Heart left ventricle (tissue), 16 donors: Measurements from ENCODE around the gene TXK. TPM values are rescaled to one million over a fixed set of nuclear protein-coding genes. Genes with fewer than 3 reads are reported as not detected.

Source experiments
- ATAC-seq, 4 donors: fragments of 200-7000 bp; cut with Tn5 transposase; one replicate each; pipeline ENCODE4 v1.9.1; 2020 to 2022; ENCODE audit warnings: moderate library complexity in 4 of 4, mild to moderate bottlenecking in 3 of 4, moderate number of reproducible peaks in 1 of 4
- DNase-seq, 5 donors: peaks; one replicate each; pipeline ENCODE4 v3.0.0-alpha.2; 2020
- H3K27ac ChIP-seq, 12 donors: fragments of 200-600 bp; sonication (generic) in 4 of 12; one replicate each; pipeline versions ENCODE4 v1.5.0 to v1.8.0; 2016 to 2022; ENCODE audit warnings: mild to moderate bottlenecking in 2 of 12
- H3K27me3 ChIP-seq, 9 donors: fragments of 200-600 bp; sonication (generic) in 2 of 9; one replicate each; pipeline versions ENCODE4 v1.5.1 to v1.8.0; 2016 to 2022; ENCODE audit warnings: mild to moderate bottlenecking in 3 of 9
- H3K36me3 ChIP-seq, 9 donors: fragments of 200-600 bp; sonication (generic) in 2 of 9; one replicate each; pipeline versions ENCODE4 v1.5.0 to v1.8.0; 2018 to 2022; ENCODE audit warnings: mild to moderate bottlenecking in 2 of 9
- H3K4me1 ChIP-seq, 12 donors: fragments of 200-600 bp; sonication (generic) in 4 of 12; one replicate each; pipeline versions ENCODE4 v1.5.0 to v1.8.0; 2016 to 2022; ENCODE audit warnings: mild to moderate bottlenecking in 3 of 12
- H3K4me3 ChIP-seq, 12 donors: fragments of 200-600 bp; sonication (generic) in 4 of 12; one replicate each; pipeline versions ENCODE4 v1.5.0 to v1.8.0; 2017 to 2022; ENCODE audit warnings: mild to moderate bottlenecking in 9 of 12, moderate library complexity in 4 of 12
- H3K9me3 ChIP-seq, 12 donors: fragments of 200-600 bp; sonication (generic) in 4 of 12; one replicate each; pipeline versions ENCODE4 v1.5.0 to v1.8.0; 2016 to 2022; ENCODE audit warnings: mild to moderate bottlenecking in 1 of 12
- CTCF ChIP-seq, 12 donors: fragments of 200-600 bp; sonication (generic) in 4 of 12; IDR thresholded peaks; one replicate each; pipeline versions ENCODE4 v1.5.0 to v1.8.0; 2018 to 2022; ENCODE audit warnings: antibody characterized with exemption in 12 of 12, mild to moderate bottlenecking in 5 of 12
- POLR2A ChIP-seq, 2 donors: fragments of 450-650 bp; IDR thresholded peaks; one replicate each; pipeline ENCODE4 v1.6.1; 2017; ENCODE audit warnings: antibody characterized with exemption in 2 of 2, mild to moderate bottlenecking in 2 of 2, moderate library complexity in 2 of 2
- WGBS, 4 donors: extraction: QIAGEN DNeasy Blood & Tissue Kit in 2 of 4; methylation state at CpG; one replicate each; pipeline versions ENCODE4 v1.1.5 to v1.1.7; 2013 to 2018; 5-methylcytosine and 5-hydroxymethylcytosine counted together
- intact Hi-C, 10 donors: fragments of 100-400 bp; cut with DNase I; formaldehyde crosslinking; loops; one replicate each; pipeline versions ENCODE4 v1.11.1 to v1.14.2; 2022
- polyA plus RNA-seq, 2 donors: library from polyadenylated mRNA; stranded (reverse); fragments of 200-250 nt; gene quantifications; one replicate each; pipeline ENCODE4 v1.2.3, GENCODE V29; 2013
- total RNA-seq, 9 donors: library from RNA; depleted of rRNA in 2 of 9; stranded (reverse); fragments of >200 nt in 2 of 9; fragmentation: NEBNext Ultra II Directional in 3 of 9; extraction: Animal tissue kit (Norgen Biotek cat#: 25700) in 3 of 9; gene quantifications; one replicate each; pipeline versions ENCODE4 v1.1.0 to v1.2.4, GENCODE V29; 2016 to 2023
- donor health status: ischemic (EF 13 %, LVEDD 7.1; RV severe dilation, severe dysfunction).
- donor health status: healthy with polysubstance abuse.
- donor health status: DM: no; HTN: yes; CAD: no.
- donor health status: DM: no; HTN: no; CAD: no.
- donor health status: ischemic (EF 25% LVEDD 6.9; RV normal size, moderate dysfunction).
- donor health status: ischemic (EF 25% LVEDD 5.7; RV mildly dilated, moderate dysfunction).
- donor health status: healthy.
- donor health status: DM: yes; HTN: yes; CAD: no.
- donor health status: ischemic (EF 35%, LVEDD 5.7; RV mildly dilated, moderate dysfunction).
- donor health status: nonischemic (EF 11% LVEDD 7.7; RV severe dilation, severe dysfunction).
- donor health status: DM: yes; HTN: yes; CAD: no.
- donor health status: PGD.
- donor health status: ischemic (EF 29% LVEDD 5.4; RV normal size, mild dysfunction).
- donor health status: nonischemic (EF 23%, LVEDD 6.1; RV moderate dilation, normal function).

Gene TXK
- total and polyA plus RNA-seq, 11 donors = 0.18 to 3.3 (median 0.51) TPM; not detected in 1

GRCh38 chr4:48093991-48094416 lies 40.0 kb downstream of the TXK start:
- TF ChIP-seq CTCF (IDR thresholded peaks at IDR 0.05) = no peak
- TF ChIP-seq POLR2A (IDR thresholded peaks at IDR 0.05) = no peak
- intact Hi-C loops = no loop called here

GRCh38 chr4:48090621-48091020 lies 43.4 kb downstream of the TXK start:
- DNase-seq (no peak), ATAC-seq (no peak)
- H3K9me3 ChIP-seq = no peaks in the 10 kb centered on the region
- H3K27ac ChIP-seq = no peak overlapping the region
- H3K27me3 ChIP-seq = peaks cover 0 to 7% (median 0%) of the 10 kb centered on the region in 9 donors
- intact Hi-C loops = no loop called here
- peaks cover 0 to 7% (median 0%) of the 10 kb centered on the region in 9 donors for H3K36me3 ChIP-seq
- no peak for TF ChIP-seq POLR2A (IDR thresholded peaks at IDR 0.05)
- no peak for TF ChIP-seq CTCF (IDR thresholded peaks at IDR 0.05)
- no peaks in the 10 kb centered on the region for H3K4me1 ChIP-seq
- no peak overlapping the region for H3K4me3 ChIP-seq
- 65 to 67% (median 66%) methylated on average over 5 of the region's 5 CpGs for WGBS, 4 donors

More at GRCh38 chr4:48093991-48094416, 40.0 kb downstream of the TXK start:
- Histone ChIP-seq H3K27ac (no peak overlapping the region), H3K9me3 (no peaks in the 10 kb centered on the region), H3K27me3 (peaks cover 0 to 7% (median 0%) of the 10 kb centered on the region in 9 donors), H3K4me3 (no peak overlapping the region), H3K4me1 (no peaks in the 10 kb centered on the region), H3K36me3 (peaks cover 0 to 7% (median 0%) of the 10 kb centered on the region in 9 donors)
- ATAC-seq (no peak), DNase-seq (no peak)
- WGBS, 4 donors = 42 to 66% (median 49%) methylated on average over 3 of the region's 3 CpGs

DNA sequence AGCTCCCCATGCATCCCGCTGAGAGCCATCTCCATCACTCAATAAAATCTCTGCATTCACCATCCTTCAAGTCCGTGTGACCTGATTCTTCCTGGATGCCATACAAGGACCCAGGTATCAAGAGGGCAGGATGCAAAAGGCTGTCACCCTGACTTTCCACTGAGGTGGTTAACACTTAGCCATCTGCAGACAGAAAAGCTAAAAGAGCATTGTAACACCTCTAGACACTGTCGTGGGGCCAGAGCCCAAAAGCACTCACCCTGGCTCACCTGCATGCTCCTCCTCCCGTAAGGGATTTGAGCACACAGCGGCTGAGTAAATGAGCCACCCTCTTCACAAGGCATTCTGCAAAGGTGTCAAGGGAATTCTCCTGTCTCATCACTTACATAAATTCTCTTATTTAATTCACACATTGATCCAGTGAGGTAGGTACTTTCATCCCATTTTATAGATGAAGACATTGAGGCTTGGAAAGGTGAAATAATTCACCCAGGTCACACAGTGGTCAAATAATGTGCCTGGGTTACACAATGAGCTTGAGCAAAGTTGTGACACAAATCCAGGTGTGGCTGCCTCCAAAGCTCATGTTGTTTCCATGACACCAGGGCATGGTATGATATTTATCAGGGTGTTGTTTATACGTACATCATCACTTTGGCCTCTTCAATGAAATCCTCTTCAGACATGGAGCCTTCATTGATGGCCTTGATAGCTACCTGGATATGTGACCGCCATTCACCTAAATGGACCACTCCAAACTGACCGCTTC lies 48.0 kb downstream of the TXK start:
- Histone ChIP-seq H3K9me3 (no peaks in the 10 kb centered on the region), H3K4me3 (no peak overlapping the region), H3K4me1 (no peaks in the 10 kb centered on the region), H3K36me3 (no peaks in the 10 kb centered on the region), H3K27me3 (no peaks in the 10 kb centered on the region), H3K27ac (no peak overlapping the region)
- DNase-seq (no peak), ATAC-seq (no peak)
- WGBS, 4 donors = 64 to 66% (median 65%) methylated on average over 8 of the region's 8 CpGs
- intact Hi-C loops = loop anchor here (2.0 to 10.0 kb wide), 9 partner anchors 69 to 421 kb away; partner anchors contain the start of genes CNGA1 (in 4 of the 10) and NIPAL1 (in 4 of the 10)
- TF ChIP-seq CTCF (IDR thresholded peaks at IDR 0.05) = no peak
- no peak for TF ChIP-seq POLR2A (IDR thresholded peaks at IDR 0.05)

DNA sequence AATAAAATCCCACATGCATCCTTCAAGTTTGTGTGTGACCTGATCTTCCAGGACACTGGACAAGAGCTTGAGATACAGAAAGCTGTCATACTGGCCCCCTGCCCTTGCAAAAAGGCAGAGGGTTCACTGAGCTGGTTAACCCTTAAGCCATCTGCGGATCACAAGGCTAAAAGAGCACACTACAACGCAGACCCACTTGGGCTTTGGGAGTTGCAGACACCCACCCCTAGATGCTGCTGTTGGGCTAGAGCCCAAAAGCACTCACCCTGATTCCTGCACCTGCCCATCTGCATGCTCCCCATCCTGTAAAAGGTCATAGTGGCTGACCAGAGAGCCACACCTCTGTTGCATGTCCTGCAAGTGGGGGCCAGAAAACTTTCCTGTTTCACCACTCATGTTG lies 51.1 kb downstream of the TXK start:
- no peak for ATAC-seq
- no peak overlapping the region for H3K27ac ChIP-seq
- no peaks in the 10 kb centered on the region for H3K36me3 ChIP-seq
- DNase-seq = no peak
- H3K4me3 ChIP-seq = no peak overlapping the region
- intact Hi-C loops = loop anchor here in 4 of 10 donors (5.0 to 10.0 kb wide), 4 partner anchors 148 to 418 kb away; no protein-coding TSS in a partner anchor
- H3K9me3 ChIP-seq = no peaks in the 10 kb centered on the region
- 70 to 86% (median 78%) methylated on average over 1 to 2 of the region's 2 CpGs for WGBS, 4 donors
- no peaks in the 10 kb centered on the region for H3K4me1 ChIP-seq
- no peaks in the 10 kb centered on the region for H3K27me3 ChIP-seq
- TF ChIP-seq CTCF (IDR thresholded peaks at IDR 0.05) = no peak
